ENCODE data around the gene MAML2. TPM values are rescaled to one million over a fixed set of nuclear protein-coding genes. Genes with fewer than 3 reads are reported as not detected.

Gene MAML2
- total RNA-seq, 1 donor from 2014 or later = 5.2 TPM

- H3K4me3 ChIP-seq (ENCODE audit: low read length in 3 of 3) = no peak overlapping the region
- no peaks in the 10 kb centered on the region for H3K27me3 ChIP-seq (ENCODE audit: control insufficient read depth in 3 of 3, insufficient read depth in 3 of 3, low read length in 3 of 3)
- no peak overlapping the region for H3K27ac ChIP-seq (ENCODE audit: low read depth, low read length)
- peaks cover 0 to 13% (median 0%) of the 10 kb centered on the region in 3 donors for H3K4me1 ChIP-seq (ENCODE audit: control insufficient read depth in 3 of 3, insufficient read depth in 3 of 3, low read length in 3 of 3)
- H3K9me3 ChIP-seq (ENCODE audit: control insufficient read depth in 3 of 3, low read length in 3 of 3) = no peaks in the 10 kb centered on the region
- no peaks in the 10 kb centered on the region for H3K36me3 ChIP-seq (ENCODE audit: control insufficient read depth in 3 of 3, insufficient read depth in 3 of 3, low read length in 3 of 3)
- no peak overlapping the region for H3K9ac ChIP-seq (ENCODE audit: low read depth in 1 of 3, low read length in 3 of 3)
Observed at GRCh38 chr11:96197103-96197502, 145.9 kb downstream of the MAML2 start.

GRCh38 chr11:96196181-96196662, 146.8 kb downstream of the MAML2 start:
- H3K9ac ChIP-seq (ENCODE audit: low read depth in 1 of 3, low read length in 3 of 3) = no peak overlapping the region
- H3K27ac ChIP-seq (ENCODE audit: low read depth, low read length) = no peak overlapping the region
- H3K4me1 ChIP-seq (ENCODE audit: control insufficient read depth in 3 of 3, insufficient read depth in 3 of 3, low read length in 3 of 3) = peaks cover 0 to 13% (median 0%) of the 10 kb centered on the region in 3 donors
- no peaks in the 10 kb centered on the region for H3K9me3 ChIP-seq (ENCODE audit: control insufficient read depth in 3 of 3, low read length in 3 of 3)
- H3K36me3 ChIP-seq (ENCODE audit: control insufficient read depth in 3 of 3, insufficient read depth in 3 of 3, low read length in 3 of 3) = no peaks in the 10 kb centered on the region
- no peaks in the 10 kb centered on the region for H3K27me3 ChIP-seq (ENCODE audit: control insufficient read depth in 3 of 3, insufficient read depth in 3 of 3, low read length in 3 of 3)
- no peak overlapping the region for H3K4me3 ChIP-seq (ENCODE audit: low read length in 3 of 3)

- no peaks in the 10 kb centered on the region for H3K36me3 ChIP-seq (ENCODE audit: control insufficient read depth in 3 of 3, insufficient read depth in 3 of 3, low read length in 3 of 3)
- H3K4me3 ChIP-seq (ENCODE audit: low read length in 3 of 3) = no peak overlapping the region
- no peak overlapping the region for H3K9ac ChIP-seq (ENCODE audit: low read depth in 1 of 3, low read length in 3 of 3)
- peaks cover 0 to 13% (median 0%) of the 10 kb centered on the region in 3 donors for H3K4me1 ChIP-seq (ENCODE audit: control insufficient read depth in 3 of 3, insufficient read depth in 3 of 3, low read length in 3 of 3)
- no peaks in the 10 kb centered on the region for H3K9me3 ChIP-seq (ENCODE audit: control insufficient read depth in 3 of 3, low read length in 3 of 3)
- no peaks in the 10 kb centered on the region for H3K27me3 ChIP-seq (ENCODE audit: control insufficient read depth in 3 of 3, insufficient read depth in 3 of 3, low read length in 3 of 3)
- H3K27ac ChIP-seq (ENCODE audit: low read depth, low read length) = no peak overlapping the region
Observed at GRCh38 chr11:96195671-96196070, 147.3 kb downstream of the MAML2 start.

GRCh38 chr11:96194581-96195374, 148.2 kb downstream of the MAML2 start:
- Histone ChIP-seq H3K9ac (ENCODE audit: low read depth in 1 of 3, low read length in 3 of 3) (no peak overlapping the region), H3K36me3 (ENCODE audit: control insufficient read depth in 3 of 3, insufficient read depth in 3 of 3, low read length in 3 of 3) (no peaks in the 10 kb centered on the region), H3K9me3 (ENCODE audit: control insufficient read depth in 3 of 3, low read length in 3 of 3) (no peaks in the 10 kb centered on the region), H3K4me3 (ENCODE audit: low read length in 3 of 3) (no peak overlapping the region), H3K4me1 (ENCODE audit: control insufficient read depth in 3 of 3, insufficient read depth in 3 of 3, low read length in 3 of 3) (peaks cover 0 to 9% (median 0%) of the 10 kb centered on the region in 3 donors), H3K27me3 (ENCODE audit: control insufficient read depth in 3 of 3, insufficient read depth in 3 of 3, low read length in 3 of 3) (no peaks in the 10 kb centered on the region), H3K27ac (ENCODE audit: low read depth, low read length) (no peak overlapping the region)

GRCh38 chr11:96193745-96194443, 149.1 kb downstream of the MAML2 start:
- no peak overlapping the region for H3K27ac ChIP-seq (ENCODE audit: low read depth, low read length)
- H3K4me1 ChIP-seq (ENCODE audit: control insufficient read depth in 3 of 3, insufficient read depth in 3 of 3, low read length in 3 of 3) = peaks cover 0 to 9% (median 0%) of the 10 kb centered on the region in 3 donors

GRCh38 chr11:96191752-96192151, 151.2 kb downstream of the MAML2 start:
- peaks cover 0 to 7% (median 0%) of the 10 kb centered on the region in 3 donors for H3K4me1 ChIP-seq (ENCODE audit: control insufficient read depth in 3 of 3, insufficient read depth in 3 of 3, low read length in 3 of 3)
- H3K27ac ChIP-seq (ENCODE audit: low read depth, low read length) = no peak overlapping the region
- H3K4me3 ChIP-seq (ENCODE audit: low read length in 3 of 3) = no peak overlapping the region
- H3K9me3 ChIP-seq (ENCODE audit: control insufficient read depth in 3 of 3, low read length in 3 of 3) = no peaks in the 10 kb centered on the region
- H3K9ac ChIP-seq (ENCODE audit: low read depth in 1 of 3, low read length in 3 of 3) = no peak overlapping the region
- no peaks in the 10 kb centered on the region for H3K27me3 ChIP-seq (ENCODE audit: control insufficient read depth in 3 of 3, insufficient read depth in 3 of 3, low read length in 3 of 3)
- no peaks in the 10 kb centered on the region for H3K36me3 ChIP-seq (ENCODE audit: control insufficient read depth in 3 of 3, insufficient read depth in 3 of 3, low read length in 3 of 3)

More at GRCh38 chr11:96193745-96194443, 149.1 kb downstream of the MAML2 start:
- Histone ChIP-seq H3K4me3 (ENCODE audit: low read length in 3 of 3) (no peak overlapping the region), H3K36me3 (ENCODE audit: control insufficient read depth in 3 of 3, insufficient read depth in 3 of 3, low read length in 3 of 3) (no peaks in the 10 kb centered on the region), H3K9me3 (ENCODE audit: control insufficient read depth in 3 of 3, low read length in 3 of 3) (no peaks in the 10 kb centered on the region), H3K27me3 (ENCODE audit: control insufficient read depth in 3 of 3, insufficient read depth in 3 of 3, low read length in 3 of 3) (no peaks in the 10 kb centered on the region), H3K9ac (ENCODE audit: low read depth in 1 of 3, low read length in 3 of 3) (no peak overlapping the region)

- Histone ChIP-seq H3K27ac (ENCODE audit: low read depth, low read length) (no peak overlapping the region), H3K4me3 (ENCODE audit: low read length in 3 of 3) (no peak overlapping the region), H3K27me3 (ENCODE audit: control insufficient read depth in 3 of 3, insufficient read depth in 3 of 3, low read length in 3 of 3) (no peaks in the 10 kb centered on the region), H3K9me3 (ENCODE audit: control insufficient read depth in 3 of 3, low read length in 3 of 3) (no peaks in the 10 kb centered on the region), H3K4me1 (ENCODE audit: control insufficient read depth in 3 of 3, insufficient read depth in 3 of 3, low read length in 3 of 3) (peaks cover 0 to 7% (median 0%) of the 10 kb centered on the region in 3 donors), H3K36me3 (ENCODE audit: control insufficient read depth in 3 of 3, insufficient read depth in 3 of 3, low read length in 3 of 3) (no peaks in the 10 kb centered on the region), H3K9ac (ENCODE audit: low read depth in 1 of 3, low read length in 3 of 3) (no peak overlapping the region)
Observed at GRCh38 chr11:96189351-96189750, 153.6 kb downstream of the MAML2 start.

GRCh38 chr11:96188243-96189006, 154.6 kb downstream of the MAML2 start:
- peaks cover 0 to 4% (median 0%) of the 10 kb centered on the region in 3 donors for H3K4me1 ChIP-seq (ENCODE audit: control insufficient read depth in 3 of 3, insufficient read depth in 3 of 3, low read length in 3 of 3)
- no peak overlapping the region for H3K9ac ChIP-seq (ENCODE audit: low read depth in 1 of 3, low read length in 3 of 3)
- no peak overlapping the region for H3K4me3 ChIP-seq (ENCODE audit: low read length in 3 of 3)
- H3K9me3 ChIP-seq (ENCODE audit: control insufficient read depth in 3 of 3, low read length in 3 of 3) = no peaks in the 10 kb centered on the region
- H3K36me3 ChIP-seq (ENCODE audit: control insufficient read depth in 3 of 3, insufficient read depth in 3 of 3, low read length in 3 of 3) = no peaks in the 10 kb centered on the region
- H3K27ac ChIP-seq (ENCODE audit: low read depth, low read length) = peak overlapping the region; percentile 54
- no peaks in the 10 kb centered on the region for H3K27me3 ChIP-seq (ENCODE audit: control insufficient read depth in 3 of 3, insufficient read depth in 3 of 3, low read length in 3 of 3)

GRCh38 chr11:96187822-96188221, 155.2 kb downstream of the MAML2 start:
- H3K36me3 ChIP-seq (ENCODE audit: control insufficient read depth in 3 of 3, insufficient read depth in 3 of 3, low read length in 3 of 3) = no peaks in the 10 kb centered on the region
- H3K4me1 ChIP-seq (ENCODE audit: control insufficient read depth in 3 of 3, insufficient read depth in 3 of 3, low read length in 3 of 3) = peaks cover 0 to 4% (median 0%) of the 10 kb centered on the region in 3 donors
- H3K27me3 ChIP-seq (ENCODE audit: control insufficient read depth in 3 of 3, insufficient read depth in 3 of 3, low read length in 3 of 3) = no peaks in the 10 kb centered on the region
- H3K4me3 ChIP-seq (ENCODE audit: low read length in 3 of 3) = no peak overlapping the region
- H3K9ac ChIP-seq (ENCODE audit: low read depth in 1 of 3, low read length in 3 of 3) = no peak overlapping the region
- H3K9me3 ChIP-seq (ENCODE audit: control insufficient read depth in 3 of 3, low read length in 3 of 3) = no peaks in the 10 kb centered on the region
- H3K27ac ChIP-seq (ENCODE audit: low read depth, low read length) = peak overlapping the region; percentile 54
